Spleen (tissue), 11 donors: Measurements from ENCODE around the gene SORCS2. TPM values are rescaled to one million over a fixed set of nuclear protein-coding genes. Genes with fewer than 3 reads are reported as not detected.
A peak's percentile ranks its signal among the peaks of the same experiment; 100 is the strongest.

Experiments used
- DNase-seq: peaks from one replicate; pipeline ENCODE4 v3.0.0-alpha.2; 2020
- H3K27ac ChIP-seq, 8 donors: fragments of 200-600 bp; sonication (generic) in 7 of 8; 1 replicate in 4 of 8; 2 replicates in 4 of 8; pipeline versions ENCODE4 v1.5.0 to v1.8.0; 2016 to 2021; ENCODE audit warnings: inconsistent platforms in 4 of 8, mild to moderate bottlenecking in 4 of 8, moderate library complexity in 1 of 8
- H3K27me3 ChIP-seq, 7 donors: fragments of 200-600 bp; sonication (generic) in 6 of 7; replicated peaks in 1 of 7; 1 replicate in 4 of 7; 2 replicates in 3 of 7; pipeline versions ENCODE4 v1.5.0 to v1.8.0; 2016 to 2021; ENCODE audit warnings: inconsistent platforms in 3 of 7, mild to moderate bottlenecking in 1 of 7
- H3K36me3 ChIP-seq, 6 donors: fragments of 200-600 bp; sonication (generic) in 5 of 6; 1 replicate in 4 of 6; 2 replicates in 2 of 6; pipeline versions ENCODE4 v1.5.0 to v1.8.0; 2016 to 2021; ENCODE audit warnings: inconsistent platforms in 2 of 6
- H3K4me1 ChIP-seq, 6 donors: fragments of 200-600 bp; sonication (generic) in 5 of 6; 1 replicate in 3 of 6; 2 replicates in 3 of 6; pipeline versions ENCODE4 v1.5.0 to v1.8.0; 2016 to 2021; ENCODE audit warnings: inconsistent platforms in 3 of 6
- H3K4me3 ChIP-seq, 8 donors: fragments of 200-600 bp; sonication (generic) in 7 of 8; 1 replicate in 4 of 8; 2 replicates in 4 of 8; pipeline versions ENCODE4 v1.5.0 to v1.8.0; 2016 to 2021; ENCODE audit warnings: inconsistent platforms in 4 of 8, mild to moderate bottlenecking in 4 of 8, moderate library complexity in 2 of 8
- H3K9me3 ChIP-seq, 8 donors: fragments of 200-600 bp; sonication (generic) in 7 of 8; 1 replicate in 4 of 8; 2 replicates in 4 of 8; pipeline versions ENCODE4 v1.5.0 to v1.8.0; 2016 to 2021; ENCODE audit warnings: inconsistent platforms in 4 of 8
- CTCF ChIP-seq, 11 experiments: fragments of 200-600 bp in 7 of 11; fragments of 450-650 bp in 4 of 11; sonication (generic) in 4 of 11; IDR thresholded peaks in 8 of 11; conservative IDR thresholded peaks in 3 of 11; 1 replicate in 7 of 11; 2 replicates in 4 of 11; pipeline versions ENCODE4 v1.4.0 to v1.8.0; 2016 to 2021; ENCODE audit warnings: antibody characterized with exemption in 11 of 11, inconsistent platforms in 4 of 11, mild to moderate bottlenecking in 1 of 11
- POLR2A ChIP-seq, 3 donors: fragments of 450-650 bp; IDR thresholded peaks; one replicate each; pipeline ENCODE4 v1.5.1; 2017; ENCODE audit warnings: antibody characterized with exemption in 3 of 3, mild to moderate bottlenecking in 1 of 3
- POLR2AphosphoS5 ChIP-seq, 3 donors: sonication (generic); formaldehyde crosslinking; IDR thresholded peaks; one replicate each; pipeline ENCODE4 v1.5.1; 2017; ENCODE audit warnings: antibody characterized with exemption in 3 of 3
- WGBS, 5 donors: extraction: QIAGEN DNeasy Blood & Tissue Kit in 3 of 5; methylation state at CpG; one replicate each; pipeline versions ENCODE4 v1.1.5 to v1.1.7; 2013 to 2018; 5-methylcytosine and 5-hydroxymethylcytosine counted together
- intact Hi-C: fragments of 100-400 bp; cut with DNase I; formaldehyde crosslinking; loops from one replicate; pipeline ENCODE4 v1.15.0; 2023; ENCODE audit warnings: low total_unique reads
- polyA plus RNA-seq, 3 donors: library from polyadenylated mRNA; stranded (reverse); fragments of 200-250 nt; gene quantifications; one replicate each; pipeline ENCODE4 v1.2.1, GENCODE V29; 2013
- total RNA-seq, 7 donors: library from RNA; depleted of rRNA in 3 of 7; stranded (reverse); fragments of >200 nt in 3 of 7; fragmentation: NEBNext Ultra II Directional in 4 of 7; extraction: Animal tissue kit (Norgen Biotek cat#: 25700) in 4 of 7; gene quantifications; one replicate each; pipeline versions ENCODE4 v1.1.0 to v1.2.1, GENCODE V29; 2016 to 2021
- donor health status: healthy with polysubstance abuse.
- donor health status: DM: no; HTN: no; CAD: no; lungs with moderate emphysema.
- donor health status: DM: no; HTN: no; CAD: no.
- donor health status: Bipolar disorder and iron deficiency.
- donor health status: healthy.
- donor health status: DM: no; HTN: no; CAD: no.
- donor health status: DM: yes; HTN: yes; CAD: no.

SORCS2 gene
- total and polyA plus RNA-seq, 10 donors: 0.33 to 1.6 (median 0.60) TPM

GRCh38 chr4:7744142-7744804 lies 551.9 kb downstream of the SORCS2 start:
- H3K36me3 ChIP-seq: no peaks in the 10 kb centered on the region
- intact Hi-C loops: no loop called here
- no peaks in the 10 kb centered on the region for H3K9me3 ChIP-seq
- 73 to 91% (median 81%) methylated on average over 15 to 16 of the region's 16 CpGs for WGBS, 5 donors
- no peak overlapping the region for H3K4me3 ChIP-seq
- peak overlapping the region in 3 of 8 donors; percentile 48 to 66 (median 64) for H3K27ac ChIP-seq
- TF ChIP-seq CTCF (IDR thresholded peaks at IDR 0.05 in 8 of 11, conservative IDR thresholded peaks at IDR 0.05 in 3 of 11) (no peak), POLR2AphosphoS5 (IDR thresholded peaks at IDR 0.05) (peak in 1 of 3 donors; percentile 30)
- DNase-seq: no peak
- peaks cover 0 to 16% (median 0%) of the 10 kb centered on the region in 7 donors for H3K27me3 ChIP-seq
- H3K4me1 ChIP-seq: peaks cover 0 to 24% (median 0%) of the 10 kb centered on the region in 6 donors

- Histone ChIP-seq H3K4me1 (peaks cover 0 to 24% (median 0%) of the 10 kb centered on the region in 6 donors), H3K27ac (no peak overlapping the region), H3K4me3 (no peak overlapping the region), H3K36me3 (no peaks in the 10 kb centered on the region), H3K9me3 (no peaks in the 10 kb centered on the region), H3K27me3 (peaks cover 0 to 8% (median 0%) of the 10 kb centered on the region in 7 donors)
- TF ChIP-seq CTCF (IDR thresholded peaks at IDR 0.05 in 8 of 11, conservative IDR thresholded peaks at IDR 0.05 in 3 of 11): no peak
- no peak for TF ChIP-seq POLR2AphosphoS5 (IDR thresholded peaks at IDR 0.05)
- no peak for DNase-seq
- intact Hi-C loops: no loop called here
- 74 to 84% (median 82%) methylated on average over 11 to 15 of the region's 15 CpGs for WGBS, 5 donors
Observed at GRCh38 chr4:7745301-7745885, 553.1 kb downstream of the SORCS2 start.

GRCh38 chr4:7746351-7747061 lies 554.2 kb downstream of the SORCS2 start:
- Histone ChIP-seq H3K36me3 (no peaks in the 10 kb centered on the region), H3K9me3 (no peaks in the 10 kb centered on the region), H3K27ac (peak overlapping the region in 2 of 8 donors; percentile 19 to 51), H3K27me3 (peaks cover 0 to 8% (median 0%) of the 10 kb centered on the region in 7 donors), H3K4me1 (peaks cover 0 to 24% (median 0%) of the 10 kb centered on the region in 6 donors), H3K4me3 (no peak overlapping the region)
- no peak for TF ChIP-seq CTCF (IDR thresholded peaks at IDR 0.05 in 8 of 11, conservative IDR thresholded peaks at IDR 0.05 in 3 of 11)
- no peak for TF ChIP-seq POLR2A (IDR thresholded peaks at IDR 0.05)
- TF ChIP-seq POLR2AphosphoS5 (IDR thresholded peaks at IDR 0.05): no peak
- intact Hi-C loops: no loop called here
- 89 to 95% (median 91%) methylated on average over 16 to 20 of the region's 20 CpGs for WGBS, 5 donors
- DNase-seq: no peak

GRCh38 chr4:7747062-7747385 lies 554.7 kb downstream of the SORCS2 start:
- TF ChIP-seq POLR2A (IDR thresholded peaks at IDR 0.05) (no peak), POLR2AphosphoS5 (IDR thresholded peaks at IDR 0.05) (peak in 2 of 3 donors; percentile 20 to 23)
- H3K4me1 ChIP-seq: peaks cover 0 to 24% (median 0%) of the 10 kb centered on the region in 6 donors
- H3K27me3 ChIP-seq: peaks cover 0 to 8% (median 0%) of the 10 kb centered on the region in 7 donors
- H3K9me3 ChIP-seq: no peaks in the 10 kb centered on the region
- peak overlapping the region in 3 of 8 donors; percentile 19 to 51 (median 26) for H3K27ac ChIP-seq
- H3K36me3 ChIP-seq: no peaks in the 10 kb centered on the region
- no peak for DNase-seq
- intact Hi-C loops: no loop called here
- WGBS, 5 donors: 74 to 89% (median 81%) methylated on average over 7 of the region's 7 CpGs
- H3K4me3 ChIP-seq: no peak overlapping the region
